HG02588 (cell line): ENCODE data around the gene SLPI.

ENCODE experiments used
- ATAC-seq: cut with Tn5 transposase; IDR thresholded peaks from one replicate; pipeline ENCODE4 v1.9.1; 2021; ENCODE audit warnings: mild to moderate bottlenecking, moderate library complexity; ENCODE audit not compliant: unreplicated experiment

Gene SLPI

GRCh38 chr20:45221076-45221475 lies 33.3 kb downstream of the SLPI start, which contains the start of gene SEMG2:
SEMG2 (plus strand) TSS chr20:45221373; CDS start chr20:45221390, 17 bp downstream.
- ATAC-seq: no peak

- ATAC-seq: no peak
Observed at GRCh38 chr20:45218636-45219035, 35.7 kb downstream of the SLPI start.

GRCh38 chr20:45218124-45218523 lies 36.2 kb downstream of the SLPI start:
- ATAC-seq: no peak

- no peak for ATAC-seq
Observed at GRCh38 chr20:45212836-45213235, 41.5 kb downstream of the SLPI start.

- ATAC-seq: no peak
Observed at GRCh38 chr20:45211569-45212474, 42.5 kb downstream of the SLPI start.

GRCh38 chr20:45209924-45210323 lies 44.4 kb downstream of the SLPI start:
- no peak for ATAC-seq

GRCh38 chr20:45206725-45207124 lies 47.6 kb downstream of the SLPI start, which contains the start of gene SEMG1:
SEMG1 (plus strand) TSS chr20:45207033; CDS start chr20:45207054, 21 bp downstream.
- no peak for ATAC-seq
